8988T (cell line): ENCODE results near the gene MSRB2.

Experiments
- DNase-seq: peaks from one replicate; pipeline ENCODE4 v3.0.0; 2011

The MSRB2 gene

GRCh38 chr10:23114228-23114850 lies 19.0 kb downstream of the MSRB2 start:
- no peak for DNase-seq

GRCh38 chr10:23116486-23117205 lies 21.3 kb downstream of the MSRB2 start:
- DNase-seq = no peak

- DNase-seq = no peak
These were observed 24.9 kb downstream of the MSRB2 start for GRCh38 chr10:23120001-23120934.

GRCh38 chr10:23121135-23121534 lies 25.8 kb downstream of the MSRB2 start:
- DNase-seq = no peak

- no peak for DNase-seq
These were observed 41.1 kb downstream of the MSRB2 start for GRCh38 chr10:23136462-23136861.

DNA sequence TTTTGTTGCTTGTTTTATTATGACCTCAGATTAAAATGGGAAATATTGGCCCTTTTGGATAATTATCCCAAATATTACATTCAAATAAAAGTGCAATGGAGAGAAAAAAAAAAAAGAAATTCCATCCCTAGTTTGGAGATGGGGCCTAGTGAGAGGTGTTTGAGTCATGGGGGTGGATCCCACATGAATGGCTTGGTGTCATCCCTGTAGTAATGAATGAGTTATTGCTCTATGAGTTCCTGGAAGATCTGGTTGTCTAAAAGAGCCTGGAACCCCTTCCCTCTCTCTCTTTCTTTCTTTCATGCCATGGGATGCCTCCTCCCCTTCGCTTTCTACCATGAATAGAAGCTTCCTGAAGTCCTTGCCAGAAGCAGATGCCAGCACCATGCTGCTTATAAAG lies 44.3 kb downstream of the MSRB2 start:
- no peak for DNase-seq

GRCh38 chr10:23141995-23142394 lies 46.6 kb downstream of the MSRB2 start:
- no peak for DNase-seq

- no peak for DNase-seq
These were observed 50.9 kb downstream of the MSRB2 start for GRCh38 chr10:23146258-23146657.

DNA sequence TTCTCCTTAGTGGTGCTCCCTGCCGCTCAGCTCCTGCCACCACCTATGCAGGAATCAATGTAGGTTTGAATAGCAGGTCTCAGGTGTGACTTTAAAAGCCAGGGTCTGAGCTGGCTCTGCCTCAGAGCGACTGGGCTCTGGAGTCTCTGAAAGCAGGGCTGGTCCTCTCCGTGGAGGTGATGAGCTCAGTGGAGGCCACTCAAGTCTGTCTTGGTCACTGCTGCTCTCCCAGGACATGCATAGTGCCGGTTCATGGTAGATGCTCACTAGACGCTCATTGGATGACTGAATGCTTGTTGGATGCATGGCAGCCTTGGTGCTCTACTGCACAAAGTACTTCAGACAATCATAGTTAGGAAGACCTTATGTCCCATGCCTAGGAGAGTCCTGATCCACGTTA lies 51.7 kb downstream of the MSRB2 start:
- no peak for DNase-seq

DNA sequence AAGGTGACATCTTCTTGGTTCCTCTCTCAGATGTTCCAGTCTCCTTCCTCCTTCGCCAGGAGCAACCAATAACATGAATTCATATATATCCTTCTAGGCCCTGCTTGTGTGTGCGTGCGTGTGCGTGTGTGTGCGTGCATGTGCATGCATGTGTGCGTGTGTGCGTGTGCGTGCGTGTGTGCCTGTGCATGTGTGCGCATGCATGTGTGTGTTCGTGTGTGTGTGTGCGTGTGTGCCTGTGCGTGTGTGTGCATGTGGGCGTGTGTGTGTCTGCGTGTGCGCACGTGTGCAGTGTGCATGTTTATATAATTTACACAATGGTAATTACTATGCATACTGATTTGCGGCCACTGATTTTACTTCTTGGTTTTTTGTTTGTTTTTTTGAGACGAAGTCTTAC lies 52.8 kb downstream of the MSRB2 start:
- DNase-seq = no peak

- DNase-seq = no peak
These were observed 54.7 kb downstream of the MSRB2 start for GRCh38 chr10:23150091-23150490.

- DNase-seq = no peak
These were observed 55.2 kb downstream of the MSRB2 start for GRCh38 chr10:23150610-23151009.

DNA sequence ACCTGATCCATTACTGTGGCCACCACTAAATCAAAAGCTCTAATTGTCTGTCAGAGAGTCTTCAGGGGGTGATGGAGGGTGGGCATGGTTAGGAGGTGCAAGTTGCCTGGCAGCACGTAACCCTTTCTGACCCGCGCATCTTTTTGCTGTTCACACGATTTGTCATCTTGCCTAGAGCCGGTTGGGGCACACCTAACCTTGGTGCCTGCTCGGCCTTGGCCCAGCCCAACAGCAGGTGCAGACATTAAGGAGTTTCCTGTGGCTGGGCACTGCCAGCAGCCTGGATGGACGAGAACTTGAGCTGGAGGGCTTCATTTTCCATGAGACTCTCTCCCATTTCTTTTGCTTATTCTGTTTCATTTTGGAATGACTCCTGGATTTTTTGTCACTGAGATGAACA lies 55.7 kb downstream of the MSRB2 start:
- no peak for DNase-seq

DNA sequence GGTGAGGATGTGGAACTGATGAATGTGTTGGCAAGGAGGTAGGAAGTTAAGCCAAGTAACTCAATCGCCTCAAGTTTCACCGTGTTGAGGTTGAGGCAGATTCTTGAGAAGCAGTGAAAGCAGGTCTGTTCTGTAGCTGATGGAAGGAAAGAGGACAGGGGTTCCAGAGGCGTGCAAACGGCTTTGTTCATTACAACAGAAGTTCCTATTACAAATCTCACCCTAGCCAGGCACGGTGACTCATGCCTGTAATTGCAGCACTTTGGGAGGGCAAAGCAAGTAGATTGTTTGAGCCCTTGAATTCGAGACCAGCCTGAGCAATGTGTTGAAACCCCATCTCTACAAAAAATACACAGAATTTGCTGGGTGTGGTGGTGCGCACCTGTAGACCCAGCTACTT lies 59.8 kb downstream of the MSRB2 start:
- no peak for DNase-seq

DNA sequence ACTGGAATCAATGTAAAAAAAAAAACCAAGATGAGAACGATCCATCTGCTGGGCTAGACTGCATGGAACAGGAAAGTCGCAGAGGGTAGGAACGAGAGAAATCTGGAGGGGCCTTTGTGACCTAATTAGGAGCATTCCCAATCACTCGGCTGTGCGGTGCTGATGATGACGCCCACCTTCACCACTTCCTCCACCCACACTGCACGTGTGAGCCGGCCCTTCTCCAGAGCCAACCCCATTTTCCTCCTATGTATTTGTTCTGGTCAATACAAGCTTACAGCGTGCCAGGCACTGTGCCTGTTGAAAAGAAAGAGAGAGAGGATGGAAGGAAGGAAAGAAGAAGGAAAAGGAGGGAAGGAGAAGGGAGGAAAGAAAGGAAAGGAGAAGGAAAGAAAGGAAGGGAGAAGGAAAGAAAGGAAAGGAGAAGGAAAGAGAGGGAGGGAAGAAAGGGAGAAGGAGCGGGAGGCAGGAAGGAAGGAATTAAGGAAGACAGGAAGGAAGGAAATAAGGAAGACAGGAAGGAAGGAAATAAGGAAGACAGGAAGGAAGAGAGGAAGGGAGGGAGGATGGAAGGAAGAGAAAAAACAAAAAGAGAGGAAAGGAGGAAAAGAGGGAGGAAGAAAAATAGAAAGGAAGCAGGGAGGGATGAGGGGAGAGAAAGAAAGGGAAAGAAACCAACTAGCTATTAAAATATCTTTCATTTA lies 61.2 kb downstream of the MSRB2 start:
- no peak for DNase-seq

- DNase-seq = no peak
These were observed 61.9 kb downstream of the MSRB2 start for GRCh38 chr10:23157239-23157681.

GRCh38 chr10:23157691-23158369 lies 62.5 kb downstream of the MSRB2 start:
- no peak for DNase-seq

DNA sequence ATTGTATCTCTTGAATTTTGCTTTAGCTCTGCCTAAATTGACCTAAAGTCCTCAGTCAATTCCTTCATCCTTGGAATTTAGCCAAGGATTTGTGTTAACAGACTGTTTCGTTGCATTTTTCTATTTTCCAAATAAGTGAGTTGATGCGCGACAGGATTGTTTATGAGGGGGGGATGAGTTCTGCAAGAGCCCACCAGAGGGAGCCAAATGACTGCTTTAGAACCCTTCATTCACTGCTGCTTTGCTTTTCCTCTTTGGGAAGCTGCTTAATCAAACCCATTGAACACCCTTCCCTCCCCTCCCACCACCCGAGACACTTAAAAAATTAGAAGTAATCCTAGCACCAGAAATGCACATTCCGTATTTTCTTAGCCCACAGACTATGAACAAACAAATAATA lies 63.0 kb downstream of the MSRB2 start:
- DNase-seq = no peak

- no peak for DNase-seq
These were observed 76.0 kb downstream of the MSRB2 start for GRCh38 chr10:23171232-23171876.
